Measurements from ENCODE around the gene MZB1. TPM values are rescaled to one million over a fixed set of nuclear protein-coding genes. Genes with fewer than 3 reads are reported as not detected.
"Not testable (repeated sequence)": the region's sequence is repeated elsewhere in the genome, so short reads cannot be mapped to it uniquely, and the experiment has no call there.

Gene MZB1
- polyA plus RNA-seq, 3 donors from 2014 or later = 1.3 to 2.9 (median 2.8) TPM

GRCh38 chr5:139392678-139393496 is 3.2 kb upstream of the MZB1 start:
- Mint-ChIP-seq H3K4me3 (peak overlapping the region; percentile 86 to 92 (median 91)), H3K27me3 (ENCODE audit: low read depth in 3 of 3) (peaks cover 15 to 17% (median 17%) of the 10 kb centered on the region in 3 donors), H3K36me3 (no peaks in the 10 kb centered on the region), H3K27ac (peak overlapping the region; percentile 48 to 82 (median 70)), H3K4me1 (peaks cover 41 to 50% of the 10 kb centered on the region in 2 donors), H3K9me3 (no peaks in the 10 kb centered on the region)
- peak; percentile 73 to 77 (median 74) for DNase-seq

DNA sequence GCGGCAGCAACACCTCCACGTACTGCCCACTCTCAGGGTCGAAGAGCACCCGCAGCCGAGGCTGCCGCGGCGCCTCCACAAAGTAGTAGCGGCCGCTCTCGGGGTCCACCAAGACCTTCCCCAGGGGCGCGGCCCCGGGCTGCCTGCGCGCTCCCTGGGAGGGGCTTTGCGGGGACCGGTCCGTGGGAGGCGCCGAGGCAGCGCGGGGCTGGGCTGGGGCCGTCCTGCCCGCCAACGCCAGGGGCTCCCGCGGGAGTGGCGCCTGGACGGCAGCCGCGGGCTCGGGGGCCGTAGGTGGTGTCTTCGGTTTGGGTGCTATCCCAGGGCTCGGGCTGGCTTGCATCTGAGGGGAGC is 2.6 kb upstream of the MZB1 start:
- peaks cover 41 to 53% of the 10 kb centered on the region in 2 donors for H3K4me1 Mint-ChIP-seq
- no peaks in the 10 kb centered on the region for H3K9me3 Mint-ChIP-seq
- no peak for DNase-seq
- H3K27me3 Mint-ChIP-seq (ENCODE audit: low read depth in 3 of 3) = peaks cover 15 to 19% (median 17%) of the 10 kb centered on the region in 3 donors
- H3K27ac Mint-ChIP-seq = peak overlapping the region in 1 of 6 donors; percentile 67
- H3K4me3 Mint-ChIP-seq = peak overlapping the region; percentile 86 to 92 (median 91)
- no peaks in the 10 kb centered on the region for H3K36me3 Mint-ChIP-seq

GRCh38 chr5:139391570-139392323 is 2.0 kb upstream of the MZB1 start:
- no peak for DNase-seq
- Mint-ChIP-seq H3K36me3 (no peaks in the 10 kb centered on the region), H3K27me3 (ENCODE audit: low read depth in 3 of 3) (peaks cover 15 to 17% (median 17%) of the 10 kb centered on the region in 3 donors), H3K9me3 (no peaks in the 10 kb centered on the region), H3K27ac (peak overlapping the region; percentile 86 to 96 (median 92)), H3K4me3 (peak overlapping the region; percentile 55 to 84 (median 77)), H3K4me1 (peaks cover 41 to 53% of the 10 kb centered on the region in 2 donors)

GRCh38 chr5:139390639-139391569 is 1.2 kb upstream of the MZB1 start:
- H3K4me3 Mint-ChIP-seq = peak overlapping the region; percentile 55 to 84 (median 77)
- peaks cover 47 to 58% of the 10 kb centered on the region in 2 donors for H3K4me1 Mint-ChIP-seq
- no peak for DNase-seq
- no peaks in the 10 kb centered on the region for H3K36me3 Mint-ChIP-seq
- H3K9me3 Mint-ChIP-seq = no peaks in the 10 kb centered on the region
- H3K27me3 Mint-ChIP-seq (ENCODE audit: low read depth in 3 of 3) = peaks cover 13 to 17% (median 17%) of the 10 kb centered on the region in 3 donors
- peak overlapping the region; percentile 86 to 96 (median 92) for H3K27ac Mint-ChIP-seq

GRCh38 chr5:139388198-139388821 is 1.4 kb downstream of the MZB1 start:
- H3K4me3 Mint-ChIP-seq = no peak overlapping the region
- H3K36me3 Mint-ChIP-seq = no peaks in the 10 kb centered on the region
- peak overlapping the region in 2 of 6 donors; percentile 16 to 23 for H3K27ac Mint-ChIP-seq
- peaks cover 13 to 17% (median 17%) of the 10 kb centered on the region in 3 donors for H3K27me3 Mint-ChIP-seq (ENCODE audit: low read depth in 3 of 3)
- no peaks in the 10 kb centered on the region for H3K9me3 Mint-ChIP-seq
- no peak for DNase-seq
- H3K4me1 Mint-ChIP-seq = peaks cover 62 to 73% of the 10 kb centered on the region in 2 donors

- peak overlapping the region in 4 of 6 donors; percentile 7 to 45 (median 28) for H3K27ac Mint-ChIP-seq
- peaks cover 56 to 66% of the 10 kb centered on the region in 2 donors for H3K4me1 Mint-ChIP-seq
- peaks cover 13 to 17% (median 16%) of the 10 kb centered on the region in 3 donors for H3K27me3 Mint-ChIP-seq (ENCODE audit: low read depth in 3 of 3)
- H3K4me3 Mint-ChIP-seq = no peak overlapping the region
- no peaks in the 10 kb centered on the region for H3K9me3 Mint-ChIP-seq
- no peaks in the 10 kb centered on the region for H3K36me3 Mint-ChIP-seq
- no peak for DNase-seq
These were observed 2.0 kb downstream of the MZB1 start for GRCh38 chr5:139387611-139388197.

- not testable (repeated sequence) for DNase-seq
These were observed 2.8 kb downstream of the MZB1 start for GRCh38 chr5:139386956-139387355.

DNA sequence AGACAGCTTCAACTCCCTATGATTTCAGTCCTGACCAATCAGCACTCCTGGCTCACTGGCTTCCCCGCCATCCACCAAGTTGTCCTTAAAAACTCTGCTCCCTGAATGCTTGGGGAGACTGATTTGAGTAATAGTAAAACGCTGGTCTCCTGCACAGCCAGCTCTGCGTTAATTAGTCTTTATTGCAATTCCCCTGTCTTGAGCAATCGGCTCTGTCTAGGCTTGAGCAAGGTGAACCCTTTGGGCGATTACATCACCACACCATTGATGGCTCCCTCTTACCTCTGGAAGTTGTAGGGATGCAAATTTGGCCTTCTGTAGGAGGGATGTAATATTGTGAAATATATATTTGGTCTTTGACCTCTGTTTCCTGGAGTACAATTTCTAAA is 3.7 kb downstream of the MZB1 start:
- H3K36me3 Mint-ChIP-seq = no peaks in the 10 kb centered on the region
- peak overlapping the region in 3 of 5 donors; percentile 8 to 91 (median 84) for H3K4me3 Mint-ChIP-seq
- H3K4me1 Mint-ChIP-seq = peaks cover 43 to 56% of the 10 kb centered on the region in 2 donors
- no peak for DNase-seq
- peaks cover 10 to 13% (median 11%) of the 10 kb centered on the region in 3 donors for H3K27me3 Mint-ChIP-seq (ENCODE audit: low read depth in 3 of 3)
- peak overlapping the region in 5 of 6 donors; percentile 20 to 94 (median 85) for H3K27ac Mint-ChIP-seq
- no peaks in the 10 kb centered on the region for H3K9me3 Mint-ChIP-seq

More at GRCh38 chr5:139386956-139387355, 2.8 kb downstream of the MZB1 start:
- Mint-ChIP-seq H3K4me1 (peaks cover 53 to 65% of the 10 kb centered on the region in 2 donors), H3K27me3 (ENCODE audit: low read depth in 3 of 3) (peaks cover 13 to 17% (median 14%) of the 10 kb centered on the region in 3 donors), H3K27ac (peak overlapping the region in 3 of 6 donors; percentile 61 to 94 (median 85))
- not testable (repeated sequence) for H3K9me3 Mint-ChIP-seq, H3K36me3 Mint-ChIP-seq, H3K4me3 Mint-ChIP-seq

DNA sequence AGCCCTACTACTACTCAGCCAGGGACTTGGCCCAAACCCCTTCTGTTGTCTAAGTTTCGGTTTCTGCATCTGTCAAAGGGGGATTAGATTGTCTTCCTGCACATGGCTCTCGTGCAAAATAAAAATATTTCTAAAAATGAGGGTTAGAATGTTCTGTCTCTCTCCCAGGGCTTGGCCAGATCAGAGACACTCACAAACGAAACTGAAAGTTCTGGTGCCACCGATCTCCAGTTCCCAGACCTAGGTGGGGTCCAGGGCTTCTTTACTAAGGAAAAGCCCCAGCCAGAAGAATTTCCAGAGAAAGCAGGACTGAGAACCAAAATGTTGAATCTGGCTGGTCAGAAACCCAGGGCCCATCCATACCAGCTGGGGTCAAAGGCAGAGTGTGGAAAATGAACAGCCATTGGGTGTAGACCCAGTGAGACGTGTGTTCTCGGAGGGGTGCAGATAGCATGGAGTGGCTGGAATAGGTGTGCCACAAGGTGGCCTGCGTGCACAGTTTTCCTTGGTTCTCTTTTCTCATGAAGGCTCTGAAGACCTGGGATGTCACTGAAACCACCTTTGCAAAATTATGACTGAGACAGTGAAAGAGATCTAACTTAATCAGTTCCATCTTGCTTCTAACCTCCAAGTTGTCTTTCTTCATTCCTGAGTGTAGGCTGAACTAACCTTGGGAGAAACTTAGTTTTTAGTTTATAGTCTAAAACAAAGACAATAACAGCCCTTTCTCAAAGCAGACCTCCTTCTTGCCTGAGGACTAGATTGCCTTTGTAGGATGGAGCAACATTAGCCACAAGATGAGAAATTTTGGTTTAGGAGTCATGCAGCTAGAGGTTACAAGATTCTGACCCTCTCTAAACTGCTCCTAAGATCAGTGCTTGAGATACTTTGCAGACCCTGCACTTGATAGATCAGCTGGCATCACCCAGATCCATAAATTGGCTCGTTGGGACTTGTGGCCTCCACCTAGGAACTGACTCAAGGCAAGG is 4.4 kb downstream of the MZB1 start:
- Mint-ChIP-seq H3K4me1 (peaks cover 36 to 49% of the 10 kb centered on the region in 2 donors), H3K9me3 (no peaks in the 10 kb centered on the region), H3K27me3 (ENCODE audit: low read depth in 3 of 3) (peaks cover 8 to 11% (median 10%) of the 10 kb centered on the region in 3 donors), H3K27ac (peak overlapping the region; percentile 81 to 94 (median 94)), H3K36me3 (no peaks in the 10 kb centered on the region), H3K4me3 (peak overlapping the region; percentile 80 to 91 (median 84))
- peak; percentile 29 to 44 (median 40) for DNase-seq

GRCh38 chr5:139384591-139385051 is 5.1 kb downstream of the MZB1 start:
- no peak for DNase-seq
- Mint-ChIP-seq H3K4me3 (peak overlapping the region; percentile 80 to 91 (median 84)), H3K36me3 (no peaks in the 10 kb centered on the region), H3K4me1 (peaks cover 29 to 42% of the 10 kb centered on the region in 2 donors), H3K27ac (peak overlapping the region; percentile 81 to 94 (median 94)), H3K27me3 (ENCODE audit: low read depth in 3 of 3) (peaks cover 4 to 6% (median 4%) of the 10 kb centered on the region in 3 donors), H3K9me3 (no peaks in the 10 kb centered on the region)

GRCh38 chr5:139383993-139384590 is 5.6 kb downstream of the MZB1 start:
- Mint-ChIP-seq H3K27ac (peak overlapping the region; percentile 81 to 94 (median 94)), H3K36me3 (no peaks in the 10 kb centered on the region), H3K4me3 (peak overlapping the region in 4 of 5 donors; percentile 30 to 91 (median 86)), H3K4me1 (peaks cover 24 to 37% of the 10 kb centered on the region in 2 donors), H3K9me3 (no peaks in the 10 kb centered on the region), H3K27me3 (ENCODE audit: low read depth in 3 of 3) (peaks cover 0 to 4% (median 0%) of the 10 kb centered on the region in 3 donors)
- DNase-seq = no peak
